PC-3 (cell line): ENCODE results near the gene SNTB2. TPM values are rescaled to one million over a fixed set of nuclear protein-coding genes. Genes with fewer than 3 reads are reported as not detected.
A peak's percentile ranks its signal among the peaks of the same experiment; 100 is the strongest.

Experiments
- ATAC-seq: fragments of 200-7000 bp; cut with Tn5 transposase; 2 replicates; pipeline ENCODE4 v1.9.1; 2020; ENCODE audit warnings: mild to moderate bottlenecking, moderate library complexity
- BruUV-seq: library from RNA; stranded (reverse); fragments of 400-500 nt; replicated peaks from 2 replicates; lab custom pipeline; 2021; lab: Mats Ljungman, UMichigan
- CTCF ChIA-PET: fragments of 300-600 bp; sonication (Branson Sonifier 250); formaldehyde crosslinking; loops from one replicate; lab custom pipeline; 2022; ENCODE audit warnings: antibody characterized with exemption; lab: Charles Lee
- POLR2A ChIA-PET: fragments of 300-600 bp; sonication (Branson Sonifier 250); formaldehyde crosslinking; loops from one replicate; lab custom pipeline; 2022; ENCODE audit warnings: antibody characterized with exemption; ENCODE audit not compliant: unreplicated experiment; lab: Charles Lee
- DNase-seq: peaks from one replicate; pipeline ENCODE4 v3.0.0-alpha.2; 2015
- H2AFZ ChIP-seq: fragments of 300-600 bp; sonication (generic); 2 replicates; pipeline ENCODE4 v1.6.0; 2016; ENCODE audit warnings: antibody characterized with exemption, low read length
- H3F3A ChIP-seq: fragments of 300-600 bp; sonication (generic); one replicate; pipeline ENCODE4 v1.6.0; 2017; ENCODE audit warnings: antibody characterized with exemption, low read length, control low read depth, mild to moderate bottlenecking; ENCODE audit not compliant: unreplicated experiment
- H3K27ac ChIP-seq: fragments of 300-600 bp; sonication (generic); 2 replicates; pipeline ENCODE4 v1.5.1; 2016; ENCODE audit warnings: mild to moderate bottlenecking, low read length
- H3K27me3 ChIP-seq: fragments of 300-600 bp; sonication (generic); 2 replicates; pipeline ENCODE4 v1.6.1; 2016; ENCODE audit warnings: low read length, mixed read lengths
- H3K36me3 ChIP-seq: fragments of 300-600 bp; sonication (generic); 2 replicates; pipeline ENCODE4 v1.6.1; 2016; ENCODE audit warnings: low read depth, mixed run types, low read length, mixed read lengths
- H3K4me1 ChIP-seq: fragments of 300-600 bp; sonication (generic); 2 replicates; pipeline ENCODE4 v1.5.1; 2016; ENCODE audit warnings: low read length; ENCODE audit not compliant: insufficient read depth
- H3K4me2 ChIP-seq: fragments of 300-600 bp; sonication (generic); 2 replicates; pipeline ENCODE4 v1.6.0; 2016; ENCODE audit warnings: low read length
- H3K4me3 ChIP-seq: fragments of 300-600 bp; sonication (generic); 2 replicates; pipeline ENCODE4 v1.5.1; 2016; ENCODE audit warnings: mild to moderate bottlenecking, low read length, mixed read lengths
- H3K79me2 ChIP-seq: fragments of 300-600 bp; sonication (generic); 2 replicates; pipeline ENCODE4 v1.6.1; 2017; ENCODE audit warnings: low read length, mixed read lengths
- H3K9ac ChIP-seq: fragments of 300-600 bp; sonication (generic); 2 replicates; pipeline ENCODE4 v1.6.0; 2016; ENCODE audit warnings: mild to moderate bottlenecking, low read length
- H3K9me2 ChIP-seq: fragments of 300-600 bp; sonication (generic); replicated peaks from 2 replicates; pipeline ENCODE4 v1.6.1; 2016; ENCODE audit warnings: mixed run types, low read length, mixed read lengths
- H3K9me3 ChIP-seq: fragments of 300-600 bp; sonication (generic); 2 replicates; pipeline ENCODE4 v1.6.1; 2016; ENCODE audit warnings: low read length, mixed read lengths
- H4K20me1 ChIP-seq: fragments of 300-600 bp; sonication (generic); 2 replicates; pipeline ENCODE4 v1.6.1; 2016; ENCODE audit warnings: low read length, mixed read lengths
- EZH2 ChIP-seq: fragments of 300-600 bp; sonication (generic); IDR thresholded peaks from one replicate; pipeline ENCODE4 v1.6.1; 2017; ENCODE audit warnings: antibody characterized with exemption, mild to moderate bottlenecking, low read length; ENCODE audit not compliant: unreplicated experiment
- EZH2phosphoT487 ChIP-seq: fragments of 300-600 bp; sonication (generic); IDR thresholded peaks from 2 replicates; pipeline ENCODE4 v1.6.1; 2018; ENCODE audit warnings: mild to moderate bottlenecking, antibody characterized with exemption, low read length, borderline replicate concordance
- intact Hi-C: fragments of 100-400 bp; cut with micrococcal nuclease; formaldehyde crosslinking; loops from 2 replicates; pipeline ENCODE4 v1.9.0; 2023
- total RNA-seq: library from RNA; depleted of rRNA; stranded (reverse); fragments of >200 nt; gene quantifications from 2 replicates; pipeline ENCODE4 v1.2.3, GENCODE V29; 2014
- TF ChIP-seq, protein P1 (sequence below): fragments of 300-600 bp; sonication (generic); conservative IDR thresholded peaks from 2 replicates; pipeline ENCODE4 v1.5.1; 2017; ENCODE audit warnings: antibody characterized with exemption, low read depth, mild to moderate bottlenecking, low read length

SNTB2 gene
- total RNA-seq, 1 experiment from 2014 or later = 40.4 TPM

DNA sequence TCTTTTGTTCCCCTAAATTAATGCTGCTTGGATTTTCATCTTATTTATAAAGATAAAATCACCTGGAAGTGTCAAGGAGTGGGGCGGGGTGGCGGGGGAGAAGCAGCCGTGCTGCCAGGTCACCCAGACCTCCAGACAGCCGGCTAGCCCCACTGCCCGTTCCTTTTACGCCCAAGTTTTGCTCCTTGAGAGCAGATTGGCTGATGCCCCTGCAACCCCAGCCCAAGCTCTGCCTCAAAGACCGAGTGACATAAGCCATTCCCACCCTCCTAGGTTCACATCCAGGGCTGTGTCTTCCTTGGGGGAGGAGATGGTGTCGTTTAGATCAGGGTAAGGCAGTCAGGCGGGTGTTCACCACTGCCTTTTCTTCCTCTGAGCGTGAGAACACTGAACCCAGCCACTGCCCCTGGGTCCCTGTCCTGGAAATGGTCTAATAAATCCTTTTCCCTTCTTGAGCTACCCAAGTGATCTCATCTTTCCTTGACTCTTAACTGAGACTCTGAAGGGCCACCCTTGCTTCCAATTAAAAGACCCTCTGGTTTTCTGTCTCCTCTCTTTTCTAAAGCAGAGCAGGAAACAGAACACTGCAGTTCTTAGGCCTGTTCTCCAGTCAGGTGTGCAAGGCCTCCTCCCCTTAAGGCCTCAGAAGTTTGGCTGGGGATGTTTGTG, 137.8 kb downstream of the SNTB2 start:
- POLR2A ChIA-PET = no interaction called here
- peaks cover 64% of the 10 kb centered on the region for H3K79me2 ChIP-seq

DNA sequence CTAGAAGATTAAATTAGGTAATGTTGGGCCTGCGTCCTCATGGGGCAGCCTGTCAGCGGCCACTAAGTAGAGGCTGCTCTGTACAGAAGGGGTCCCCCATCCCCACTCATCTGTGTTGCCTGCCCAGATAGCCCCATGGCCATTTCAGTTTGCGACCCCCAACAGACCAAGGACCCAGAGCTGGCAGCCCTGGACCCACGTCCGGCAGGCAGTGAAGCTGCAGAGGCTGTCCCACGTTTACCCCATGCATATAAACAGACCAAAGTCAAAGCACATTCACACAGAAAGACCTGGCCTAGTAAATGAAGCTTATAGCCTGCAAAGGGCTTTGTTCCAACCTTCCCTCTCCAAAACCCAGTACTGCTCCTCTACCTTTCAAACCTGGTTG, 138.8 kb downstream of the SNTB2 start:
- no peak for ATAC-seq
- H3K27ac ChIP-seq = no peak overlapping the region
- no TSS peak for BruUV-seq
- no peak overlapping the region for H2AFZ ChIP-seq
- peaks cover 10% of the 10 kb centered on the region for H4K20me1 ChIP-seq
- TF ChIP-seq EZH2phosphoT487 = no peak
- TF ChIP-seq, protein P1, sequence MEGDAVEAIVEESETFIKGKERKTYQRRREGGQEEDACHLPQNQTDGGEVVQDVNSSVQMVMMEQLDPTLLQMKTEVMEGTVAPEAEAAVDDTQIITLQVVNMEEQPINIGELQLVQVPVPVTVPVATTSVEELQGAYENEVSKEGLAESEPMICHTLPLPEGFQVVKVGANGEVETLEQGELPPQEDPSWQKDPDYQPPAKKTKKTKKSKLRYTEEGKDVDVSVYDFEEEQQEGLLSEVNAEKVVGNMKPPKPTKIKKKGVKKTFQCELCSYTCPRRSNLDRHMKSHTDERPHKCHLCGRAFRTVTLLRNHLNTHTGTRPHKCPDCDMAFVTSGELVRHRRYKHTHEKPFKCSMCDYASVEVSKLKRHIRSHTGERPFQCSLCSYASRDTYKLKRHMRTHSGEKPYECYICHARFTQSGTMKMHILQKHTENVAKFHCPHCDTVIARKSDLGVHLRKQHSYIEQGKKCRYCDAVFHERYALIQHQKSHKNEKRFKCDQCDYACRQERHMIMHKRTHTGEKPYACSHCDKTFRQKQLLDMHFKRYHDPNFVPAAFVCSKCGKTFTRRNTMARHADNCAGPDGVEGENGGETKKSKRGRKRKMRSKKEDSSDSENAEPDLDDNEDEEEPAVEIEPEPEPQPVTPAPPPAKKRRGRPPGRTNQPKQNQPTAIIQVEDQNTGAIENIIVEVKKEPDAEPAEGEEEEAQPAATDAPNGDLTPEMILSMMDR = no peak
- no peak for TF ChIP-seq EZH2
- H3K36me3 ChIP-seq = peaks cover 20% of the 10 kb centered on the region
- no peak overlapping the region; the same call in 1 of the 2 replicates for H3K4me3 ChIP-seq
- no peak for DNase-seq
- H3K9ac ChIP-seq = no peak overlapping the region
- no peaks in the 10 kb centered on the region for H3K27me3 ChIP-seq
- H3K79me2 ChIP-seq = peaks cover 68% of the 10 kb centered on the region
- ChIA-PET CTCF (no interaction called here), POLR2A (no interaction called here)
- H3F3A ChIP-seq = no peaks in the 10 kb centered on the region
- peak overlapping the region; percentile 75 for H3K4me2 ChIP-seq
- H3K9me3 ChIP-seq = no peaks in the 10 kb centered on the region
- H3K4me1 ChIP-seq = peaks cover 21% of the 10 kb centered on the region
- H3K9me2 ChIP-seq = no peaks in the 10 kb centered on the region
- intact Hi-C loops = no loop called here

More for the DNA sequence above, 137.8 kb downstream of the SNTB2 start:
- peaks cover 20% of the 10 kb centered on the region for H3K36me3 ChIP-seq
- H3K4me3 ChIP-seq = no peak overlapping the region
- ATAC-seq = no peak
- TF ChIP-seq EZH2phosphoT487 = no peak
- no peak for TF ChIP-seq EZH2
- TF ChIP-seq, protein P1 = no peak
- H3K9me3 ChIP-seq = no peaks in the 10 kb centered on the region
- TSS peak; percentile 39 for BruUV-seq
- H3K4me2 ChIP-seq = no peak overlapping the region
- no peak overlapping the region for H3K9ac ChIP-seq
- intact Hi-C loops = no loop called here
- CTCF ChIA-PET = no interaction called here
- H3K27me3 ChIP-seq = no peaks in the 10 kb centered on the region
- no peaks in the 10 kb centered on the region for H3F3A ChIP-seq
- H3K27ac ChIP-seq = no peak overlapping the region
- no peak for DNase-seq
- H2AFZ ChIP-seq = no peak overlapping the region
- peaks cover 21% of the 10 kb centered on the region for H3K4me1 ChIP-seq
- H3K9me2 ChIP-seq = no peaks in the 10 kb centered on the region
- H4K20me1 ChIP-seq = peaks cover 10% of the 10 kb centered on the region

DNA sequence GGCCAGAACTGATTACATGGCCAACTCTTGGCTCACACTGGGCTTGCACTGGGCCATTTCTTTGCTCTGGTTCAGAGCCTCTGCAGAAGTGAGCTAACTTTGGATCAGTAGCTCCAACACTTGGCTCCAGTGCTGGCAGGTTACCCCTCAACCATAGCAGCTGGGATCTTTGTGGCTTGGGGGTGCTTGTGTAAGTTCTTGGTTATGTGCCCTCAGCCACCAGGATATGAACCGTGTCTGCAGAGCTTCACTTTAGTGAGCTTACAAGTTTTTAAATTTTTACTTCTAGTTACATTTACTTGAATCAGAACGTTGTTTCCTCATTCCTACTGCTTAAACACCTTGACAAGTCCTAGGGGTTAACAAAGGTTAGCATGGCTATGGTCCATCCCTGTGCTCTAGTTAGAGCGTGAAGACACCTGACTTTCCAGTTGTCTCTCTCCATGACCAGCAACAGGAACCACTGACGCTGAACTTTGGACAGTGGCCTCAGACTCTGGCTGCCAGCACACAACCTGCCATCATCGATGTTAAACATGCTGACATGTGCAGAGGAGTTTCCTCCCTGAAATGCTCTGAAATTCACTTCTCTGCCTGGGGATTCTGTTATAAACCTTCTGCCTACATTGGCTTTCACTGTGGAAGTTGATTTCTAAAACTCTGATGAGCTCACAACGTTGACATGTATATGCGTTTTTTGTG, 139.4 kb downstream of the SNTB2 start:
- Histone ChIP-seq H3K79me2 (peaks cover 68% of the 10 kb centered on the region), H3K9me2 (no peaks in the 10 kb centered on the region), H3K4me1 (peaks cover 21% of the 10 kb centered on the region), H3K9me3 (no peaks in the 10 kb centered on the region), H3K36me3 (peaks cover 15% of the 10 kb centered on the region), H3K9ac (no peak overlapping the region), H3K4me2 (peak overlapping the region; percentile 75), H3K4me3 (peak overlapping the region; percentile 48), H2AFZ (no peak overlapping the region), H3K27me3 (no peaks in the 10 kb centered on the region), H3K27ac (no peak overlapping the region), H4K20me1 (peaks cover 10% of the 10 kb centered on the region), H3F3A (no peaks in the 10 kb centered on the region)
- intact Hi-C loops = no loop called here
- BruUV-seq = no TSS peak
- TF ChIP-seq EZH2phosphoT487 (no peak), EZH2 (no peak)
- TF ChIP-seq, protein P1 = no peak
- ChIA-PET CTCF (no interaction called here), POLR2A (no interaction called here)
- ATAC-seq = no peak
- no peak for DNase-seq
